ENCODE data around the gene ORMDL2. TPM values are rescaled to one million over a fixed set of nuclear protein-coding genes. Genes with fewer than 3 reads are reported as not detected.

ORMDL2 gene
- total and polyA plus RNA-seq, 2 donors (not counting 1 experiment from before 2014, with no cell fraction given), result 26.9 to 54.5 TPM

GRCh38 chr12:55847603-55848291 lies 29.9 kb downstream of the ORMDL2 start:
- H2AFZ ChIP-seq (ENCODE audit: low read length), result peak overlapping the region; percentile 27
- no peaks in the 10 kb centered on the region for H3K79me2 ChIP-seq (ENCODE audit: control insufficient read depth, insufficient read depth, low read length)
- H3K9me3 ChIP-seq (ENCODE audit: control insufficient read depth, insufficient read depth, low read depth, low read length), result no peaks in the 10 kb centered on the region
- DNase-seq (ENCODE audit: low read depth in 2 of 2), result peak; percentile 99 to 100
- H3K27me3 ChIP-seq (ENCODE audit: control insufficient read depth, insufficient read depth, low read length), result no peaks in the 10 kb centered on the region
- H3K4me3 ChIP-seq (replicated peaks in 1 of 4; ENCODE audit: control extremely low read depth in 1 of 4, insufficient read depth in 1 of 4, low read depth in 3 of 4, low read length in 4 of 4), result peak overlapping the region in 3 of 4 experiments; percentile 5 to 42 (median 36)
- no peaks in the 10 kb centered on the region for H3K36me3 ChIP-seq (ENCODE audit: control insufficient read depth, insufficient read depth, low read length)
- no peak for TF ChIP-seq EZH2 (IDR thresholded peaks at IDR 0.05; ENCODE audit: low read length, missing control alignments)
- TF ChIP-seq CTCF (conservative IDR thresholded peaks at IDR 0.05 in 1 of 2, IDR thresholded peaks at IDR 0.05 in 1 of 2; ENCODE audit: low read depth in 1 of 2, low read length in 2 of 2), result no peak
- H3K4me1 ChIP-seq (ENCODE audit: control insufficient read depth, extremely low read depth, insufficient read depth, low read length), result peaks cover 15% of the 10 kb centered on the region
- peak overlapping the region; percentile 99 for H3K27ac ChIP-seq (ENCODE audit: insufficient read depth, low read length)
- H3K4me2 ChIP-seq (ENCODE audit: extremely low read depth, insufficient read depth, low read length), result peak overlapping the region; percentile 81
- peak overlapping the region; percentile 66 for H3K9ac ChIP-seq (ENCODE audit: insufficient read depth, low read length)
- no peaks in the 10 kb centered on the region for H4K20me1 ChIP-seq (ENCODE audit: control insufficient read depth, extremely low read depth, insufficient read depth, low read length)

GRCh38 chr12:55849616-55850343 lies 31.9 kb downstream of the ORMDL2 start:
- Histone ChIP-seq H3K27me3 (ENCODE audit: control insufficient read depth, insufficient read depth, low read length) (no peaks in the 10 kb centered on the region), H3K9me3 (ENCODE audit: control insufficient read depth, insufficient read depth, low read depth, low read length) (no peaks in the 10 kb centered on the region), H3K9ac (ENCODE audit: insufficient read depth, low read length) (no peak overlapping the region), H3K79me2 (ENCODE audit: control insufficient read depth, insufficient read depth, low read length) (no peaks in the 10 kb centered on the region), H4K20me1 (ENCODE audit: control insufficient read depth, extremely low read depth, insufficient read depth, low read length) (no peaks in the 10 kb centered on the region), H2AFZ (ENCODE audit: low read length) (no peak overlapping the region), H3K36me3 (ENCODE audit: control insufficient read depth, insufficient read depth, low read length) (no peaks in the 10 kb centered on the region), H3K4me2 (ENCODE audit: extremely low read depth, insufficient read depth, low read length) (no peak overlapping the region), H3K4me1 (ENCODE audit: control insufficient read depth, extremely low read depth, insufficient read depth, low read length) (peaks cover 13% of the 10 kb centered on the region), H3K27ac (ENCODE audit: insufficient read depth, low read length) (no peak overlapping the region), H3K4me3 (replicated peaks in 1 of 4; ENCODE audit: control extremely low read depth in 1 of 4, insufficient read depth in 1 of 4, low read depth in 3 of 4, low read length in 4 of 4) (no peak overlapping the region)
- no peak for DNase-seq (ENCODE audit: low read depth in 2 of 2)
- TF ChIP-seq CTCF (conservative IDR thresholded peaks at IDR 0.05 in 1 of 2, IDR thresholded peaks at IDR 0.05 in 1 of 2; ENCODE audit: low read depth in 1 of 2, low read length in 2 of 2) (no peak), EZH2 (IDR thresholded peaks at IDR 0.05; ENCODE audit: low read length, missing control alignments) (no peak)

- no peak overlapping the region for H3K4me2 ChIP-seq (ENCODE audit: extremely low read depth, insufficient read depth, low read length)
- no peak overlapping the region for H3K27ac ChIP-seq (ENCODE audit: insufficient read depth, low read length)
- peaks cover 13% of the 10 kb centered on the region for H3K4me1 ChIP-seq (ENCODE audit: control insufficient read depth, extremely low read depth, insufficient read depth, low read length)
- no peak for DNase-seq (ENCODE audit: low read depth in 2 of 2)
- TF ChIP-seq CTCF (conservative IDR thresholded peaks at IDR 0.05 in 1 of 2, IDR thresholded peaks at IDR 0.05 in 1 of 2; ENCODE audit: low read depth in 1 of 2, low read length in 2 of 2) (no peak), EZH2 (IDR thresholded peaks at IDR 0.05; ENCODE audit: low read length, missing control alignments) (no peak)
- H3K36me3 ChIP-seq (ENCODE audit: control insufficient read depth, insufficient read depth, low read length), result no peaks in the 10 kb centered on the region
- H3K79me2 ChIP-seq (ENCODE audit: control insufficient read depth, insufficient read depth, low read length), result no peaks in the 10 kb centered on the region
- no peaks in the 10 kb centered on the region for H3K27me3 ChIP-seq (ENCODE audit: control insufficient read depth, insufficient read depth, low read length)
- H3K9me3 ChIP-seq (ENCODE audit: control insufficient read depth, insufficient read depth, low read depth, low read length), result no peaks in the 10 kb centered on the region
- H2AFZ ChIP-seq (ENCODE audit: low read length), result no peak overlapping the region
- H4K20me1 ChIP-seq (ENCODE audit: control insufficient read depth, extremely low read depth, insufficient read depth, low read length), result no peaks in the 10 kb centered on the region
- H3K9ac ChIP-seq (ENCODE audit: insufficient read depth, low read length), result no peak overlapping the region
- H3K4me3 ChIP-seq (replicated peaks in 1 of 4; ENCODE audit: control extremely low read depth in 1 of 4, insufficient read depth in 1 of 4, low read depth in 3 of 4, low read length in 4 of 4), result no peak overlapping the region
Measured at GRCh38 chr12:55850401-55850800, 32.6 kb downstream of the ORMDL2 start.

Data from fibroblast of lung (primary cell).